Activated naive CD4-positive, alpha-beta T cell treated with anti-CD3 and anti-CD28 coated beads for 36 hours (primary cell): ENCODE results near the gene SERPINE2. TPM values are rescaled to one million over a fixed set of nuclear protein-coding genes. Genes with fewer than 3 reads are reported as not detected.
A peak's percentile ranks its signal among the peaks of the same experiment; 100 is the strongest.

ENCODE experiments used
- CTCF ChIA-PET: fragments of 350-600 bp; sonication (Branson Sonifier 250); formaldehyde crosslinking; loops from one replicate; lab custom pipeline; 2021; ENCODE audit warnings: antibody characterized with exemption; lab: Charles Lee
- DNase-seq: peaks from one replicate; pipeline ENCODE4 v3.0.0-alpha.2; 2020
- H3K27ac Mint-ChIP-seq: one replicate; pipeline ENCODE4 v1.8.0; 2021; ENCODE audit warnings: mild to moderate bottlenecking, mixed read lengths
- H3K27me3 Mint-ChIP-seq: one replicate; pipeline ENCODE4 v1.8.0; 2021; ENCODE audit warnings: low read depth, mixed read lengths
- H3K36me3 Mint-ChIP-seq: one replicate; pipeline ENCODE4 v1.8.0; 2021; ENCODE audit warnings: low read depth, mixed read lengths
- H3K4me1 Mint-ChIP-seq: one replicate; pipeline ENCODE4 v1.8.0; 2021; ENCODE audit warnings: low read depth, mixed read lengths
- H3K4me3 Mint-ChIP-seq: one replicate; pipeline ENCODE4 v1.8.0; 2021; ENCODE audit warnings: mild to moderate bottlenecking, moderate library complexity, mixed read lengths
- H3K9me3 Mint-ChIP-seq: one replicate; pipeline ENCODE4 v1.8.0; 2021; ENCODE audit warnings: mixed read lengths
- intact Hi-C: fragments of 100-400 bp; cut with micrococcal nuclease; formaldehyde crosslinking; loops from one replicate; pipeline ENCODE4 v1.15.1; 2023
- total RNA-seq, 2 experiments: library from RNA; stranded (reverse); gene quantifications; one replicate each; pipeline ENCODE4 v1.2.3, GENCODE V29; 2021

SERPINE2 gene
- total RNA-seq, 2 experiments from 2014 or later = 64.6 to 69.5 TPM

GRCh38 chr2:223934870-223935269, 104.2 kb downstream of the SERPINE2 start:
- intact Hi-C loops = no loop called here
- no peaks in the 10 kb centered on the region for H3K27me3 Mint-ChIP-seq
- H3K9me3 Mint-ChIP-seq = peaks cover 12% of the 10 kb centered on the region
- no peak overlapping the region for H3K4me3 Mint-ChIP-seq
- H3K36me3 Mint-ChIP-seq = peaks cover 10% of the 10 kb centered on the region
- no peak for DNase-seq
- peaks cover 62% of the 10 kb centered on the region for H3K4me1 Mint-ChIP-seq
- CTCF ChIA-PET = interaction anchor here (1.3 to 1.5 kb wide), 2 partner anchors 8 to 35 kb away, joined by 3 to 5 read pairs; no protein-coding TSS in a partner anchor
- no peak overlapping the region for H3K27ac Mint-ChIP-seq

GRCh38 chr2:223932816-223933800, 106.0 kb downstream of the SERPINE2 start:
- H3K27me3 Mint-ChIP-seq = no peaks in the 10 kb centered on the region
- DNase-seq = no peak
- H3K4me1 Mint-ChIP-seq = peaks cover 58% of the 10 kb centered on the region
- H3K36me3 Mint-ChIP-seq = peaks cover under 1% of the 10 kb centered on the region
- H3K27ac Mint-ChIP-seq = peak overlapping the region; percentile 50
- intact Hi-C loops = no loop called here
- no peak overlapping the region for H3K4me3 Mint-ChIP-seq
- H3K9me3 Mint-ChIP-seq = peaks cover under 1% of the 10 kb centered on the region
- CTCF ChIA-PET = interaction anchor here (0.6 to 1.3 kb wide), 4 partner anchors 8 to 652 kb away, joined by 3 to 6 read pairs (median 5); partner anchors contain the start of gene CUL3

- H3K4me1 Mint-ChIP-seq = peaks cover 42% of the 10 kb centered on the region
- no peak for DNase-seq
- no peaks in the 10 kb centered on the region for H3K27me3 Mint-ChIP-seq
- peak overlapping the region; percentile 16 for H3K4me3 Mint-ChIP-seq
- CTCF ChIA-PET = interaction anchor here (1.0 to 2.4 kb wide), 2 partner anchors 11 to 63 kb away, joined by 3 to 10 read pairs; no protein-coding TSS in a partner anchor
- intact Hi-C loops = no loop called here
- H3K36me3 Mint-ChIP-seq = peaks cover 12% of the 10 kb centered on the region
- no peak overlapping the region for H3K27ac Mint-ChIP-seq
- H3K9me3 Mint-ChIP-seq = peaks cover 11% of the 10 kb centered on the region
Measured at GRCh38 chr2:223930103-223930976, 108.7 kb downstream of the SERPINE2 start.

- peaks cover 11% of the 10 kb centered on the region for H3K9me3 Mint-ChIP-seq
- H3K4me3 Mint-ChIP-seq = peak overlapping the region; percentile 37
- intact Hi-C loops = loop anchor here (1.0 kb wide), 1 partner anchor 12 kb away; no protein-coding TSS in a partner anchor
- CTCF ChIA-PET = interaction anchor here (1.0 to 2.4 kb wide), 2 partner anchors 12 to 64 kb away, joined by 3 to 10 read pairs; no protein-coding TSS in a partner anchor
- no peak overlapping the region for H3K27ac Mint-ChIP-seq
- no peaks in the 10 kb centered on the region for H3K27me3 Mint-ChIP-seq
- peaks cover 40% of the 10 kb centered on the region for H3K4me1 Mint-ChIP-seq
- peaks cover 12% of the 10 kb centered on the region for H3K36me3 Mint-ChIP-seq
- peak; percentile 61 for DNase-seq
Measured at GRCh38 chr2:223929571-223930102, 109.4 kb downstream of the SERPINE2 start.

GRCh38 chr2:223928113-223929006, 110.7 kb downstream of the SERPINE2 start:
- intact Hi-C loops = loop anchor here (1.0 kb wide), 1 partner anchor 13 kb away; no protein-coding TSS in a partner anchor
- peaks cover 11% of the 10 kb centered on the region for H3K9me3 Mint-ChIP-seq
- H3K4me1 Mint-ChIP-seq = peaks cover 39% of the 10 kb centered on the region
- CTCF ChIA-PET = interaction anchor here (0.7 kb wide), 1 partner anchor 346 kb away, joined by 5 read pairs; no protein-coding TSS in a partner anchor
- no peak overlapping the region for H3K4me3 Mint-ChIP-seq
- DNase-seq = no peak
- H3K27me3 Mint-ChIP-seq = no peaks in the 10 kb centered on the region
- peaks cover 12% of the 10 kb centered on the region for H3K36me3 Mint-ChIP-seq
- H3K27ac Mint-ChIP-seq = no peak overlapping the region

- CTCF ChIA-PET = no interaction called here
- peaks cover 12% of the 10 kb centered on the region for H3K36me3 Mint-ChIP-seq
- no peak overlapping the region for H3K27ac Mint-ChIP-seq
- DNase-seq = no peak
- intact Hi-C loops = no loop called here
- peaks cover 11% of the 10 kb centered on the region for H3K9me3 Mint-ChIP-seq
- H3K27me3 Mint-ChIP-seq = no peaks in the 10 kb centered on the region
- H3K4me3 Mint-ChIP-seq = no peak overlapping the region
- H3K4me1 Mint-ChIP-seq = peaks cover 38% of the 10 kb centered on the region
Measured at GRCh38 chr2:223925106-223925505, 114.0 kb downstream of the SERPINE2 start.

Other genes starting within 250 kb of the SERPINE2 start
- gene AP1S3, start 201.7 kb downstream of the SERPINE2 start, total RNA-seq = 10 to 100 TPM; 10.7 to 12.8 TPM
- gene WDFY1, start 94.0 kb downstream of the SERPINE2 start, total RNA-seq = 10 to 100 TPM; 39.4 to 39.9 TPM
- gene MRPL44, start 81.8 kb downstream of the SERPINE2 start, total RNA-seq = 10 to 100 TPM; 39.1 to 41.3 TPM